ENCODE data around the gene PRKAG2.

PRKAG2 gene

DNA sequence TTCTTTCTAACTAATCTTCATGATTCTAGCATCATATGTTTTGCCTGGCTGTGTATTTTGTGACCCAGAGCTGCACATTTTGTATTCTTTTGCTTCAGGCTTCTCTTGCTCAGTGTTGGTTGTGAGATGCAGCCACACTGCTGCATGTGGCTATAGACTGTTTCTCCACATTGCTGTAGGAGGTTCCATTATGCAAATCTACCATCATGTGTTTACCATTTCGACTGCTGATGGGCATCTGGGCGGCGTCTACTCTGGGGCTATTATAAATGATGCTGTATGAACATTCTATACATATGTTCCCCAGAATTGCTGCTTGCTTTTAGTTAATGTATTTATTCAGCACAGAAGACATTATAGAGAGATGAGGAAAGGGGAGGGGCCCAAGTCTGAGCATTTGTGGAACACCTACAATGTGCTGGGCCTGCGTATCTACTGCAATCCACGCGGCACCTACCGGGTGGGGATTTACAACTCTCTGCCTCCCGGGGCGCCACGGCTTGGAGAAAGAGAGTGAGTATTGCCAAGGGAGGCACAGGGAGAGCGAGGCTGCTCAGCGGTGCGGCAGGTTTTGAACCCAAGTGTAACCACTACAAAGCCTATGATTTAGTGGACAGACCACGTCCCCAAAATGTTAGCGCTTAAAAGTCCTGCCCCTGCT lies 172.5 kb downstream of the PRKAG2 start:
- no peak overlapping the region for H3K4me3 ChIP-seq (ENCODE audit: low read depth, low read length)
- TF ChIP-seq, protein P1, sequence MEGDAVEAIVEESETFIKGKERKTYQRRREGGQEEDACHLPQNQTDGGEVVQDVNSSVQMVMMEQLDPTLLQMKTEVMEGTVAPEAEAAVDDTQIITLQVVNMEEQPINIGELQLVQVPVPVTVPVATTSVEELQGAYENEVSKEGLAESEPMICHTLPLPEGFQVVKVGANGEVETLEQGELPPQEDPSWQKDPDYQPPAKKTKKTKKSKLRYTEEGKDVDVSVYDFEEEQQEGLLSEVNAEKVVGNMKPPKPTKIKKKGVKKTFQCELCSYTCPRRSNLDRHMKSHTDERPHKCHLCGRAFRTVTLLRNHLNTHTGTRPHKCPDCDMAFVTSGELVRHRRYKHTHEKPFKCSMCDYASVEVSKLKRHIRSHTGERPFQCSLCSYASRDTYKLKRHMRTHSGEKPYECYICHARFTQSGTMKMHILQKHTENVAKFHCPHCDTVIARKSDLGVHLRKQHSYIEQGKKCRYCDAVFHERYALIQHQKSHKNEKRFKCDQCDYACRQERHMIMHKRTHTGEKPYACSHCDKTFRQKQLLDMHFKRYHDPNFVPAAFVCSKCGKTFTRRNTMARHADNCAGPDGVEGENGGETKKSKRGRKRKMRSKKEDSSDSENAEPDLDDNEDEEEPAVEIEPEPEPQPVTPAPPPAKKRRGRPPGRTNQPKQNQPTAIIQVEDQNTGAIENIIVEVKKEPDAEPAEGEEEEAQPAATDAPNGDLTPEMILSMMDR (IDR thresholded peaks at IDR 0.05; ENCODE audit: low read depth, low read length), result no peak

DNA sequence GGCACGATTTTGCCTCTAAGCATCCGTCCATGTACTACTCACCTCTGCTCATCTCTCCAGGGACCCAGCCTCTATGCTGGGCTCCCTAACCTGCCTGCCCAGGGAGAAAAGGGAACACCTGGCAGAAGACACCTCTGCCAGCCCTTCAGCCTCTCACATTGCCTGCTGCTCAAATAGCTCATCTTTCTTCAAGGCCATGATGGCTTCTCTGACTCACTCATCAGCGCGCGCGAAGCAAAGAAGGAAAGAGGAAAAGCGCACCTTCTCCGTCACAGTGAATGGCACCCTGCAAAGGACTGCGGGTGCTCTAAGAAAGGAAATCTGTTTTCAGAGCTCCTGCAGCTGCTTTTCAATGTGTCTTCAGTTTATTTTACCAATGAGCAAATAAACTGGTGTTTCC lies 174.0 kb downstream of the PRKAG2 start:
- TF ChIP-seq, protein P1 (IDR thresholded peaks at IDR 0.05; ENCODE audit: low read depth, low read length), result no peak
- no peak overlapping the region for H3K4me3 ChIP-seq (ENCODE audit: low read depth, low read length)

GRCh38 chr7:151700586-151701165 lies 176.2 kb downstream of the PRKAG2 start:
- H3K4me3 ChIP-seq (ENCODE audit: low read depth, low read length), result no peak overlapping the region
- TF ChIP-seq, protein P1 (IDR thresholded peaks at IDR 0.05; ENCODE audit: low read depth, low read length), result no peak

GRCh38 chr7:151699928-151700319 lies 177.0 kb downstream of the PRKAG2 start:
- no peak overlapping the region for H3K4me3 ChIP-seq (ENCODE audit: low read depth, low read length)
- TF ChIP-seq, protein P1 (IDR thresholded peaks at IDR 0.05; ENCODE audit: low read depth, low read length), result no peak

DNA sequence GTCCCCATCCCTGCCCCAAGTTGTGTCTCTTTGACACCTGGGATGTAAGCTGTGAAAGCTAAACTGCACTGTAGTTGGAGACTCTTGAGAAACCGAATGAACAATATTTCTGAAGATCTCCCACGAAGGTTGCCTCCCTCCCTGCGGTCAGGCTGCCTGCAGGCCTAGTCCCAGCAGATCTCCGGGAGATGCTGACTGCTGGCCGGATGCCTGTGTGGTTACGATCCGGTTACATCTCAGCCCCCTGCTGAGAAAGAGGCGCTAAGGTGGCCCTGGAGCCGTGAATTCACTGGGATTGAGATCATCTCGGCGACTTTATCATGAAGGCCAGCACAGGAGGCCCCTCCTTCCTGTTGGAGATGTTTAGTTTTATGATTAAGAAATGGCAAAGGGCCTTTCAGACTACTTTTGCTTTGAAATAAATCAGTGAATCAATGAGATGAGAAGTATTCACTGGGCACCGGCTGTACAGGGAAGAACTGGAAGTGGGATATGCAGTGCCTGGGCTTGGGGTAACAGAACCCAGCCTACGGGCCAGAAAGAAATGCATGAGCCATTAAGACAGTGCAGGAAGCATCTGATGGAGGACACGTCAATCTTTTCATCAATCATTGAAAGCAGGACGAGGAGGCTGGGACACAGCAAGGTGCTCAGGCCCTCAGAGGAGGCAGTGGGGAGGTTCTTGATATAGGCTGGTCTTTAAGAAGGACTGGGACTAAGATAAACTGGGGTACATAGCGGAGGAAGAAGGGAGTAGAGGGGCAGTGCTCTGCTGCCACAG lies 177.6 kb downstream of the PRKAG2 start:
- TF ChIP-seq, protein P1 (IDR thresholded peaks at IDR 0.05; ENCODE audit: low read depth, low read length), result no peak
- H3K4me3 ChIP-seq (ENCODE audit: low read depth, low read length), result no peak overlapping the region

GRCh38 chr7:151697942-151698341 lies 179.0 kb downstream of the PRKAG2 start:
- TF ChIP-seq, protein P1 (IDR thresholded peaks at IDR 0.05; ENCODE audit: low read depth, low read length), result no peak
- no peak overlapping the region for H3K4me3 ChIP-seq (ENCODE audit: low read depth, low read length)

DNA sequence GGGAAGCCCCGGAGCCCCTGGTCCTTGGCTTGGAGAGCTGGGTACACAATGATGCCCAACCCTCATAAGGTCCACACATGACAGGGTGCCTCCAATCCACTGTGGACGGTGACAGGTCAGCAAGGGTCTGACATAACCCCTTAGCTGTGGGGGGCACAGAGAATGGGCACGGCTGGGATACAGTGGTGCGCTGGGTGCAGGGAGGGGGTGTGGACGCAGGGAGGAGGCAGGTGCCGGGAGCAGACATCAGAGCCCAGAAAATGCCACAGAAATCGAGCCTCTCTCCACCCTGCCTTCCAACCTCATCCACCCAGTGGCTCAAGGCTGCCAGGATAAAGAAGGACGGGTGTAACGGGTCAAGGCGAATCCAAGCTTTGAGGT lies 179.4 kb downstream of the PRKAG2 start:
- TF ChIP-seq, protein P1 (IDR thresholded peaks at IDR 0.05; ENCODE audit: low read depth, low read length), result no peak
- H3K4me3 ChIP-seq (ENCODE audit: low read depth, low read length), result no peak overlapping the region

Data from WI38 (cell line).